ENCODE measurements around the gene KRTAP5-8.
A peak's percentile ranks its signal among the peaks of the same experiment; 100 is the strongest.

KRTAP5-8 gene

GRCh38 chr11:71556018-71556417 lies 18.2 kb downstream of the KRTAP5-8 start:
- TF ChIP-seq CTCF (IDR thresholded peaks at IDR 0.05; ENCODE audit: extremely low read depth, insufficient read depth, missing control alignments) = no peak
- no peak for DNase-seq (ENCODE audit: low spot score)
- in situ Hi-C loops (cut with MboI; ENCODE audit: low pct_unique_long_range_greater_than_20kb, low sequenced_read_pairs, unreplicated experiment) = no loop called here

- in situ Hi-C loops (cut with MboI; ENCODE audit: low pct_unique_long_range_greater_than_20kb, low sequenced_read_pairs, unreplicated experiment) = no loop called here
- TF ChIP-seq CTCF (IDR thresholded peaks at IDR 0.05; ENCODE audit: extremely low read depth, insufficient read depth, missing control alignments) = no peak
- DNase-seq (ENCODE audit: low spot score) = no peak
Measured at GRCh38 chr11:71557257-71557656, 19.4 kb downstream of the KRTAP5-8 start.

- in situ Hi-C loops (cut with MboI; ENCODE audit: low pct_unique_long_range_greater_than_20kb, low sequenced_read_pairs, unreplicated experiment) = no loop called here
- TF ChIP-seq CTCF (IDR thresholded peaks at IDR 0.05; ENCODE audit: extremely low read depth, insufficient read depth, missing control alignments) = no peak
- no peak for DNase-seq (ENCODE audit: low spot score)
Measured at GRCh38 chr11:71558996-71559395, 21.2 kb downstream of the KRTAP5-8 start.

GRCh38 chr11:71562120-71562519 lies 24.3 kb downstream of the KRTAP5-8 start:
- no peak for DNase-seq (ENCODE audit: low spot score)

GRCh38 chr11:71563406-71563805 lies 25.6 kb downstream of the KRTAP5-8 start:
- peak; percentile 88 for DNase-seq (ENCODE audit: low spot score)
- in situ Hi-C loops (cut with MboI; ENCODE audit: low pct_unique_long_range_greater_than_20kb, low sequenced_read_pairs, unreplicated experiment) = loop anchor here (5.0 kb wide), 1 partner anchor 36 kb away; the partner anchor contains the start of gene KRTAP5-7
- peak; percentile 80 for TF ChIP-seq CTCF (IDR thresholded peaks at IDR 0.05; ENCODE audit: extremely low read depth, insufficient read depth, missing control alignments)

More at GRCh38 chr11:71562120-71562519, 24.3 kb downstream of the KRTAP5-8 start:
- in situ Hi-C loops (cut with MboI; ENCODE audit: low pct_unique_long_range_greater_than_20kb, low sequenced_read_pairs, unreplicated experiment) = loop anchor here (5.0 kb wide), 1 partner anchor 35 kb away; the partner anchor contains the start of gene KRTAP5-7
- no peak for TF ChIP-seq CTCF (IDR thresholded peaks at IDR 0.05; ENCODE audit: extremely low read depth, insufficient read depth, missing control alignments)

GRCh38 chr11:71564430-71564829 lies 26.6 kb downstream of the KRTAP5-8 start:
- no peak for DNase-seq (ENCODE audit: low spot score)
- no peak for TF ChIP-seq CTCF (IDR thresholded peaks at IDR 0.05; ENCODE audit: extremely low read depth, insufficient read depth, missing control alignments)
- in situ Hi-C loops (cut with MboI; ENCODE audit: low pct_unique_long_range_greater_than_20kb, low sequenced_read_pairs, unreplicated experiment) = loop anchor here (5.0 kb wide), 1 partner anchor 37 kb away; the partner anchor contains the start of gene KRTAP5-7

GRCh38 chr11:71565263-71565662 lies 27.4 kb downstream of the KRTAP5-8 start, which contains the start of gene KRTAP5-10:
Gene KRTAP5-10 (plus strand): TSS chr11:71565563. CDS start chr11:71565588, 25 bp downstream.
- no peak for DNase-seq (ENCODE audit: low spot score)
- TF ChIP-seq CTCF (IDR thresholded peaks at IDR 0.05; ENCODE audit: extremely low read depth, insufficient read depth, missing control alignments) = no peak
- in situ Hi-C loops (cut with MboI; ENCODE audit: low pct_unique_long_range_greater_than_20kb, low sequenced_read_pairs, unreplicated experiment) = no loop called here
